AG09309 (cell line): Measurements from ENCODE around the gene SWAP70.
"Not testable (repeated sequence)": the region's sequence is repeated elsewhere in the genome, so short reads cannot be mapped to it uniquely, and the experiment has no call there.

ENCODE experiments used
- DNase-seq: peaks from one replicate; pipeline ENCODE4 v3.0.0-alpha.2; 2010; ENCODE audit warnings: low read depth
- H3K4me3 ChIP-seq: 2 replicates; pipeline ENCODE4 v1.5.1; 2011; ENCODE audit warnings: mild to moderate bottlenecking, low read depth, low read length, moderate library complexity; ENCODE audit not compliant: control insufficient read depth
- TF ChIP-seq, protein P1 (sequence below): IDR thresholded peaks from 2 replicates; pipeline ENCODE4 v1.5.1; 2011; ENCODE audit warnings: mild to moderate bottlenecking, low read depth, low read length, inconsistent platforms; ENCODE audit not compliant: insufficient read depth, control insufficient read depth; ENCODE audit errors: missing control alignments

SWAP70 gene

DNA sequence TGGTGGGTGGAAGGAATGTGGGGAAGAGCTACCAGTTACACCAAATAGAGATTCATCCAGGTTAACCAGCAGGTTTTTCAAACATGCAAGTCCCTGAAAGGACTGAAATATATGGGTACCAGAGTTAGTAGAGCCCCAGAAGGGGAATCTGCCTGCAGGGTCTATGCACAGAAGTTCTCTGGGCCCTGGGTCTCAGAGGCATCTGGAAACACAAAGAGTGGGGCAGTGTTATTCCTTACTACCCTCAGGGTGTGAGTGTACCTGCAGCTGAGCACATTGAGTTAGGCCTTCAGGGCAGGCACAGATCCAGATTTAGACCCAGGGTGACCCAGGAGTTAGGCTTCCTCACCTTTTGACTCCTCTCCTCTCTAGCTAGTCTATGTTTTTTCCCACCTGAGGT, 43.9 kb upstream of the SWAP70 start:
- no peak overlapping the region for H3K4me3 ChIP-seq
- no peak for DNase-seq
- TF ChIP-seq, protein P1, sequence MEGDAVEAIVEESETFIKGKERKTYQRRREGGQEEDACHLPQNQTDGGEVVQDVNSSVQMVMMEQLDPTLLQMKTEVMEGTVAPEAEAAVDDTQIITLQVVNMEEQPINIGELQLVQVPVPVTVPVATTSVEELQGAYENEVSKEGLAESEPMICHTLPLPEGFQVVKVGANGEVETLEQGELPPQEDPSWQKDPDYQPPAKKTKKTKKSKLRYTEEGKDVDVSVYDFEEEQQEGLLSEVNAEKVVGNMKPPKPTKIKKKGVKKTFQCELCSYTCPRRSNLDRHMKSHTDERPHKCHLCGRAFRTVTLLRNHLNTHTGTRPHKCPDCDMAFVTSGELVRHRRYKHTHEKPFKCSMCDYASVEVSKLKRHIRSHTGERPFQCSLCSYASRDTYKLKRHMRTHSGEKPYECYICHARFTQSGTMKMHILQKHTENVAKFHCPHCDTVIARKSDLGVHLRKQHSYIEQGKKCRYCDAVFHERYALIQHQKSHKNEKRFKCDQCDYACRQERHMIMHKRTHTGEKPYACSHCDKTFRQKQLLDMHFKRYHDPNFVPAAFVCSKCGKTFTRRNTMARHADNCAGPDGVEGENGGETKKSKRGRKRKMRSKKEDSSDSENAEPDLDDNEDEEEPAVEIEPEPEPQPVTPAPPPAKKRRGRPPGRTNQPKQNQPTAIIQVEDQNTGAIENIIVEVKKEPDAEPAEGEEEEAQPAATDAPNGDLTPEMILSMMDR: no peak

DNA sequence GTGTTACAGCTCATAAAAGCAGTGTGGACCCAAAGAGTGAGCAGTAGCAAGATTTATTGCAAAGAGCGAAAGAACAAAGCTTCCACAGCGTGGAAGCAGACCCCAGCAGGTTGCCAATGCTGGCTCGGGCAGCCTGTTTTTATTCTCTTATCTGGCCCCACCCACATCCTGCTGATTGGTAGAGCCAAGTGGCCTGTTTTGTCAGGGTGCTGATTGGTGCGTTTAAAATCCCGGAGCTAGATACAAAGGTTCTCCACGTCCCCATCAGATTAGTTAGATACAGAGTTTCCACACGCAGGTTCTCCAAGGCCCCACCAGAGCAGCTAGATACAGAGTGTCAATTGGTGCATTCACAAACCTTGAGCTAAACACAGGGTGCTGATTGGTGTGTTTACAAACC, 41.5 kb upstream of the SWAP70 start:
- not testable (repeated sequence) for H3K4me3 ChIP-seq, DNase-seq

DNA sequence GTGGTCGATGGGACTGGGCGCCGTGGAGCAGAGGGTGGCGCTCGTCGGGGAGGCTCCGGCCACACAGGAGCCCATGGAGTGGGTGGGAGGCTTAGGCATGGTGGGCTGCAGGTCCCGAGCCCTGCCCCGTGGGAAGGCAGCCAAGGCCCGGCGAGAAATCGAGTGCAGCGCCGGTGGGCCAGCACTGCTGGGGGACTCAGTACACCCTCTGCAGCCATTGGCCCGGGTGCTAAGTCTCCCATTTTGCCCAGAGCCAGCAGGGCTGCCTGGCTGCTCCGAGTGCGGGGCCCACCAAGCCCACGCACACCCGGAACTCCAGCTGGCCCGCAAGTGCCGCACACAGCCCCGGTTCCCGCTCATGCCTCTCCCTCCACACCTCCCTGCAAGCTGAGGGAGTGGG, 40.8 kb upstream of the SWAP70 start:
- not testable (repeated sequence) for H3K4me3 ChIP-seq, DNase-seq

DNA sequence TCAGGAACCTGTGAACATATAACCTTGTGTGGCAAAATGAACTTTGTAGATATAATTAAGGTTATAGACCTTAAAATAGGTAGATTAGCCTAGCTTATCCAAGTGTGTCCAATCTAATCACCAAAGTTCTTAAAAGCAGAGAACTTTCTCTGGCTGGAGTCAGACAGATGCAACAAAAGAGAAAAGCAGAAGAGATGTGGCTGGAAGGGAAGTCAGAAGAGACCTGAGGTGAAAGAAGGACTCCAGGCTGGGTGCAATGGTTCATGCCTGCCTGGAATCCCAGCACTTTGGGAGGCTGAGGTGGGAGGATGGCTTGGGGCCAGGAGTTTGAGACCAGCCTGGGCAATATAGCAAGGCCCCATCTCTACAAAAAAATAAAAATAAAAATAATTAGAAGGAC, 39.4 kb upstream of the SWAP70 start:
- TF ChIP-seq, protein P1: no peak
- H3K4me3 ChIP-seq: no peak overlapping the region
- DNase-seq: no peak

DNA sequence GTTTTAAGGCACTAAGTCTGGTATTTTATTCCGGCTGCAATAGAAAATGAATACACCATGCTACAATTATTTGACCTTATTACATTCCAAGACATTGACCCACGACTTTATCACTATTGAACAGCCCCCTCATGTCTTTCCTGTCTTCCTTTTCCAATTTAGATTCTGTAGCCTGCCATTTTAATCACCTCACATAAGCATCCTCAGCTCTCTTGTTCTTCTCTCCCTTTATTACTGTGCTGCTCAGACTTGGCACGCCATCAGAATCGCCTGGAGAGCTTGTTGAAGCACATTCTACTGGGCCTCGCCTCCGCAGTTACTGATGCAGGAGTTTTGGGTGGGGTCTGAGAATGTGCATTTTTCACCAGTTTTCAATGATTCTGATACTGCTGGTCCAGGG, 38.7 kb upstream of the SWAP70 start:
- TF ChIP-seq, protein P1: no peak
- DNase-seq: no peak
- no peak overlapping the region for H3K4me3 ChIP-seq

DNA sequence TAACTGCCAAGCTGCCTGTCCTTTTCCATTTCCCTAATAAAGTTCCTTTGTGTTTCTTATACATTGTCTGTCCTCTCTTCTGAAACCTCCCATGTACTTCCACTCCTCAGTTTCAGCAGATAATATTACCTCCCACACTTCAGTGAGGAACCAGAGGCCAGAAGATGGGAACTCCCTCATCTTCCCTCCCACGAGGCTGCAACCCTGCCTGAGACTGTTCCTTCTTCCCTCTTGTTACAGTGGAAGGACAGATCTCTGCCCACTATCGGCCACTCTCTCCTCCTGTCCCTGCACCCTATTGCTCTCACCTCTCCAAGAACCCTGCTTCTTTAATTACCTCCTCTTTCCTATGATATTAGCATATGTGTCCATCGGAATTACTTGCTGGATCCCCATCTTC, 38.1 kb upstream of the SWAP70 start:
- DNase-seq: no peak
- H3K4me3 ChIP-seq: no peak overlapping the region
- TF ChIP-seq, protein P1: no peak

DNA sequence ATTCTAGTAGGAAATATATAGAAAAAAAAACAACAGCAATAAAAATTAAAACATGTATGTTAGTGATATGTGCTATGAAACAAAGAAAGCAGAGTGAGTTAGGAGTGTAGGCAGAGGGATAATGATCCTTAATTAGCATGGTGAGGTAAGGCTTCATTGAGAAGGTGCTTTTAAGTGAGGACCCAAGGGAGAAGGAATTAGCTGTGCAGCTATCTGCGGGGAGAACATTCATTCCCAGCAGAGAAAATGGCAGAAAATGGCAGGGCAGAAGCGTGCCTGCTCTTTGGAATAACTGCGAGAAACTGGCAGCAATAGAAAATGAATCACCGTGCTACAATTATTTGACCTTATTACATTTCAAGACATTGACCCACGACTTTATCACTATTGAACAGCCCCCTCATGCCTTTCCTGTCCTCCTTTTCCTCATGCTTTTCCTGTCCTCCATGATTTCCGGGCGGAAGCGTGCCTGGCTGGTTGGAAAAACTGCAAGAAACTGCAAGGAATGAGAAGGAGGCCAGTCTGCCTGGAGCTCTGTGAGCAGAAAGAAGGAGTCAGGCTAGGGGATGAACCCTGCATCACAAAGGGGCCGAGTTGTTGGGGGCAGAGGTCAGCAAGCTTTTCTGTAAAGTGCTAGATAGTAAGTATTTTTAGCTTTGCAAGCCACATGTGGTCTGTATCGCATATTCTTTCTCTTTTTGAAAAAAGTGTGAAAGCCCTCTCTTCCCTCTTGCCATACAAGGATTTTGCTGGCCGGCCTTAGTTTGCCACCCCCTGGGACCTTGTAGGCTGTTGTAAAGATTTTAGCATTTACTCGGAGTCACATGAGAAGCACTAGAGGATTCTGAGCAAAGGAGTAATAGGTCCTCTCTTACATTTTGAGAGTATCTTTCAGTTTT, 37.1 kb upstream of the SWAP70 start:
- TF ChIP-seq, protein P1: no peak
- DNase-seq: no peak
- H3K4me3 ChIP-seq: no peak overlapping the region

DNA sequence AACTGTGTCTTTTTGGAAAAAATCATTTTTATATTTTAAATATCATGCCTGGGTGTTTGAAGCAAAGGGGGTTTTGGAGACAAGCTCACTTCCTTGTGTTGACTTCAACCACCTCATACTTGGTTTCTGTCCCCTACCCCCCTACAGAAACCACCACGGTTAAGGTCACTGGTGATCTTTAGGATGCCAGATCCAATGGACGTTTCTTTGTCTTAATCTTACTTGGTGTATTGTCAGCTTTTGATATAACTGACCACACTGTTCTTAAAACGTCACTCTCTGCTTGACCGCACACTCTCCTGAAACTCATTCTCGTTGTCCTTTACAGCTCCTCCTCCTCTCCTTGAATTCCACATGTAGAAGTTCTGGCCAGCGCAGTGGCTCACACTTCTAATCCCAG, 34.8 kb upstream of the SWAP70 start:
- TF ChIP-seq, protein P1: no peak
- no peak overlapping the region for H3K4me3 ChIP-seq
- DNase-seq: no peak
